Loucy (cell line): ENCODE results near the gene FBXW9.
A peak's percentile ranks its signal among the peaks of the same experiment; 100 is the strongest.

ENCODE experiments used
- H2AFZ ChIP-seq: fragments of 200-600 bp; sonication (generic); 2 replicates; pipeline ENCODE4 v1.6.0; 2016; ENCODE audit warnings: antibody characterized with exemption, mild to moderate bottlenecking, low read length, moderate library complexity
- H3F3A ChIP-seq: fragments of 200-600 bp; 2 replicates; pipeline ENCODE4 v1.6.0; 2016; ENCODE audit warnings: antibody characterized with exemption, low read depth, mild to moderate bottlenecking
- H3K27me3 ChIP-seq: fragments of 200-600 bp; sonication (generic); 2 replicates; pipeline ENCODE4 v1.6.1; 2014; ENCODE audit warnings: low read length, mild to moderate bottlenecking; ENCODE audit not compliant: insufficient read depth, poor library complexity, severe bottlenecking
- H3K36me3 ChIP-seq: fragments of 200-600 bp; sonication (generic); 2 replicates; pipeline ENCODE4 v1.6.1; 2016; ENCODE audit warnings: low read length; ENCODE audit not compliant: insufficient read depth
- H3K4me1 ChIP-seq: fragments of 200-600 bp; sonication (generic); 2 replicates; pipeline ENCODE4 v1.5.1; 2014; ENCODE audit warnings: low read length, mild to moderate bottlenecking; ENCODE audit not compliant: insufficient read depth, poor library complexity, severe bottlenecking
- H3K4me2 ChIP-seq: fragments of 200-600 bp; sonication (generic); 2 replicates; pipeline ENCODE4 v1.6.0; 2014; ENCODE audit warnings: antibody characterized with exemption, low read length, low read depth, mild to moderate bottlenecking; ENCODE audit not compliant: poor library complexity, severe bottlenecking
- H3K4me3 ChIP-seq: fragments of 200-600 bp; sonication (generic); 2 replicates; pipeline ENCODE4 v1.5.1; 2014; ENCODE audit warnings: low read length, mild to moderate bottlenecking, mixed read lengths; ENCODE audit not compliant: poor library complexity, severe bottlenecking
- H3K79me2 ChIP-seq: fragments of 200-600 bp; sonication (generic); 2 replicates; pipeline ENCODE4 v1.6.1; 2014; ENCODE audit warnings: low read length; ENCODE audit not compliant: insufficient read depth
- H3K9ac ChIP-seq: fragments of 200-600 bp; sonication (generic); 2 replicates; pipeline ENCODE4 v1.6.0; 2014; ENCODE audit warnings: mild to moderate bottlenecking, low read depth, low read length, moderate library complexity; ENCODE audit not compliant: poor library complexity, severe bottlenecking
- H3K9me2 ChIP-seq: fragments of 200-600 bp; sonication (generic); replicated peaks from 2 replicates; pipeline ENCODE4 v1.6.1; 2016; ENCODE audit warnings: low read depth, low read length, mixed read lengths
- H3K9me3 ChIP-seq: fragments of 200-600 bp; sonication (generic); 2 replicates; pipeline ENCODE4 v1.6.1; 2014; ENCODE audit warnings: mild to moderate bottlenecking, antibody characterized with exemption, low read length, low read depth; ENCODE audit not compliant: insufficient read depth
- H4K20me1 ChIP-seq: fragments of 200-600 bp; sonication (generic); 2 replicates; pipeline ENCODE4 v1.6.0; 2014; ENCODE audit warnings: antibody characterized with exemption, low read length, mild to moderate bottlenecking; ENCODE audit not compliant: insufficient read depth, poor library complexity, severe bottlenecking
- EZH2phosphoT487 ChIP-seq: fragments of 200-600 bp; IDR thresholded peaks from 2 replicates; pipeline ENCODE4 v1.6.1; 2018; ENCODE audit warnings: antibody characterized with exemption, mild to moderate bottlenecking, moderate library complexity, borderline replicate concordance
- TF ChIP-seq, protein P1 (sequence below): fragments of 200-600 bp; sonication (generic); conservative IDR thresholded peaks from 2 replicates; pipeline ENCODE4 v1.5.1; 2014; ENCODE audit warnings: mild to moderate bottlenecking, antibody characterized with exemption, low read length

FBXW9 gene

DNA sequence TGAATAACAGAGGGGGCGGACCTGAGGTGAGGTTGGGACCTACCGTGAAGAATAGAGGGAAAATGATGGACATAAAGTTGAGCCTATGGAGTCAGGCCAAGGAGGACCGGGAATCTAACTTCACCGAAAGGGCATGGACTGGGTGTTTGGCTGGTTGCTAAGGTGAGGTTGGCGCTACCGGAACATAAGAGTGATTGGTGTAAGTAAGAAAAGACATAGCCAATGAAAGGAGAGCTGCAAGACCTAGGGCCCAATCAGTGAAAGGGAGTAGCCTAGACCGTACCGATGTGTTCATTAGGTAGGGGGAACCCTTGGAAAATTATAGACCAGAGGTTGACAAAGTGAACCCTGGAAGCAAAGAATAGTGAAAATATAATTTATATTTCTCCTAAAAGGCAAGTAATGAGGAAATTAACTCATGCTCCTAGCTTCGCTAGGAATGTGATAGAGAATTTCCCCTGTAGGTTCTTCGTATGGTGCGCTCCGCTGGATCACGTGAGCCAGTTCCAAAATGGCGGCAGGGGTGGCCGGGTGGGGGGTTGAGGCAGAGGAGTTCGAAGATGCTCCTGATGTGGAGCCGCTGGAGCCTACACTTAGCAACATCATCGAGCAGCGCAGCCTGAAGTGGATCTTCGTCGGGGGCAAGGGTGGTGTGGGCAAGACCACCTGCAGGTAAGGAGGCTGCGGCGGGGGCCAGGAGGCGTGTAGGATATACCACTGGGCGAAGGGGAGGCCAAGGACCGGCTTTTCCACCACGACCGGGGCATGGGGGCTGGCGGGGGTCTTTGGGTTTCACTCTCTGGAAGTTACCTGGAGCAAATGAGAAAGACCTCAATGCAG, 40.8 kb upstream of the FBXW9 start, which contains the start of gene GET3:
Gene GET3 (plus strand): TSS at position 503 of the 840 bp plus-strand sequence. CDS start 9 bp downstream, at position 512.
- H3K79me2 ChIP-seq, result peaks cover 46% of the 10 kb centered on the region
- peaks cover 26% of the 10 kb centered on the region for H3K4me1 ChIP-seq
- peaks cover 6% of the 10 kb centered on the region for H3K27me3 ChIP-seq
- no peaks in the 10 kb centered on the region for H3F3A ChIP-seq
- peak within 1 kb of the TSS; percentile 100 for H3K4me2 ChIP-seq
- peak within 1 kb of the TSS; percentile 84 for H3K9ac ChIP-seq
- no peaks in the 10 kb centered on the region for H3K9me3 ChIP-seq
- peaks cover 21% of the 10 kb centered on the region for H4K20me1 ChIP-seq
- no peak for TF ChIP-seq EZH2phosphoT487
- TF ChIP-seq, protein P1, sequence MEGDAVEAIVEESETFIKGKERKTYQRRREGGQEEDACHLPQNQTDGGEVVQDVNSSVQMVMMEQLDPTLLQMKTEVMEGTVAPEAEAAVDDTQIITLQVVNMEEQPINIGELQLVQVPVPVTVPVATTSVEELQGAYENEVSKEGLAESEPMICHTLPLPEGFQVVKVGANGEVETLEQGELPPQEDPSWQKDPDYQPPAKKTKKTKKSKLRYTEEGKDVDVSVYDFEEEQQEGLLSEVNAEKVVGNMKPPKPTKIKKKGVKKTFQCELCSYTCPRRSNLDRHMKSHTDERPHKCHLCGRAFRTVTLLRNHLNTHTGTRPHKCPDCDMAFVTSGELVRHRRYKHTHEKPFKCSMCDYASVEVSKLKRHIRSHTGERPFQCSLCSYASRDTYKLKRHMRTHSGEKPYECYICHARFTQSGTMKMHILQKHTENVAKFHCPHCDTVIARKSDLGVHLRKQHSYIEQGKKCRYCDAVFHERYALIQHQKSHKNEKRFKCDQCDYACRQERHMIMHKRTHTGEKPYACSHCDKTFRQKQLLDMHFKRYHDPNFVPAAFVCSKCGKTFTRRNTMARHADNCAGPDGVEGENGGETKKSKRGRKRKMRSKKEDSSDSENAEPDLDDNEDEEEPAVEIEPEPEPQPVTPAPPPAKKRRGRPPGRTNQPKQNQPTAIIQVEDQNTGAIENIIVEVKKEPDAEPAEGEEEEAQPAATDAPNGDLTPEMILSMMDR, result no peak
- no peaks in the 10 kb centered on the region for H3K9me2 ChIP-seq
- peak within 1 kb of the TSS; percentile 89 for H3K4me3 ChIP-seq
- H2AFZ ChIP-seq, result peak within 1 kb of the TSS; percentile 96
- no peaks in the 10 kb centered on the region for H3K36me3 ChIP-seq

DNA sequence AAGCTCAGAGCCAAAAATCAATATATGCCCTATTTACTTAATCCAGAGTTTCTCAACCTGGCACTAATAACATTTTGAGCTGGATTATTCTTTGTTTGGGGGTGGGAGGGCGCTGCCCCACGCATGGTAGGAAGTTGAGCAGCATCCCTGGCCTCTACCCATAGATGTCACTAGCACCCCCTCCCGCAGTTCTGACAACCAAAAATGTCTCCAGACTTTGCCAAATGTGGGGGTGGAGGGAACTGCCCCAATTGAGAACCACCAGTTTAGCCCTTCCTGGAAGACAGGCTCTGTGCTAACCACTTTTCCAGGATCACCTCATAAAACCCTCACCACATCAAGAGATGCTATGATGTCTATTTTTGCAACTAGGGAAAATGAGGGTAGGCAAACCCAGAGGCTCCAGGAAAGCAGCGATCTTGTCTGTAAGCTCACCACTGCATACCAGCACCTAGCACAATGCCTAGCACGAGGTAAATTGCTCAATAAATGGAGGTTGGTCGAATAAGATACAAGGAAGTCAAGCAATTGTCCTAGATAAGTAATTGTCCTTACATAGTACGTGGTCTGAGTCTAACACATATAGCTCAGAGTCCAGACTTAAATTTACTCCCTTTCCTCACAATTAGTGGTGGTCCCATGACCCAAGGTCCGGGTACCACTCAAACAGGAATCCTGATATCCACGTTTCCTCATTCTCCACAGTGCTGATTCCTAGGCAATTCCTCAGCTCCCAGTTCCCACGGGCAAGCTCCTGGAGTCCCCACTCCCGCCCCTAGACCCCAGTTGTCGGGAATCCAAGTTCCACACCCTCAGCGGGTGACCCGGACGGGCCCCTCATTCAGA, 37.2 kb upstream of the FBXW9 start:
- Histone ChIP-seq H3K36me3 (peaks cover 24% of the 10 kb centered on the region; the same call in 1 of the 2 replicates), H2AFZ (no peak overlapping the region)

DNA sequence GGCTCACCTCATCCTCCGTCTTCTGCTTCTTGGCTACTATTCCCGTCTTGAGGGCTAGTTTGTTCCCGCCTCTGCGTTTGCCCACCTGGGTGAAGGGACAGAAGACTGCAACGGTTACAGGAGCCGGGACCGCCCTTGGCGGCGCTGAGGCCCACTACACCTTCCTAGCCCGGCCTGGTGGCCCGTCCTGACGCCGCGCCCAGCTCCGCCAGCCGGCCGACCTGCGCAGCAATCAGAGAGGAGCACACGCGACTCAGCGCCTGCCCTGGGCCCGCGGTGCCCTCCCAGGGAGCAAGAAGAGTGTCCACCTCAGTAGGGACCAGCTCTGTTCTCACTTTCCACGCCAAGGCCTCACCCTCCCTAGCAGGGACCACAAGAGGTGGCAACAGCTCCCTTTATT, 34.9 kb upstream of the FBXW9 start:
- Histone ChIP-seq H3K36me3 (peaks cover 34% of the 10 kb centered on the region; the same call in 1 of the 2 replicates), H3F3A (no peaks in the 10 kb centered on the region), H4K20me1 (peaks cover 50% of the 10 kb centered on the region), H3K4me1 (peaks cover 15% of the 10 kb centered on the region), H3K27me3 (peaks cover 6% of the 10 kb centered on the region), H3K79me2 (peaks cover 59% of the 10 kb centered on the region), H3K9me3 (no peaks in the 10 kb centered on the region), H2AFZ (no peak overlapping the region), H3K9me2 (no peaks in the 10 kb centered on the region), H3K4me2 (peak overlapping the region; percentile 94), H3K4me3 (peak overlapping the region; percentile 95), H3K9ac (peak overlapping the region; percentile 98)
- no peak for TF ChIP-seq EZH2phosphoT487

More for the DNA sequence above, 37.2 kb upstream of the FBXW9 start:
- Histone ChIP-seq H3K9me3 (no peaks in the 10 kb centered on the region), H3K27me3 (peaks cover 6% of the 10 kb centered on the region), H4K20me1 (peaks cover 50% of the 10 kb centered on the region), H3K4me2 (peak overlapping the region; percentile 94), H3K4me3 (peak overlapping the region; percentile 95), H3F3A (no peaks in the 10 kb centered on the region), H3K4me1 (peaks cover 30% of the 10 kb centered on the region), H3K9me2 (no peaks in the 10 kb centered on the region), H3K9ac (peak overlapping the region; percentile 98), H3K79me2 (peaks cover 70% of the 10 kb centered on the region)
- TF ChIP-seq, protein P1, result peak; percentile 65
- no peak for TF ChIP-seq EZH2phosphoT487
